DMS 273 (cell line): ENCODE data around the gene TRDN.
"Not testable (repeated sequence)": the region's sequence is repeated elsewhere in the genome, so short reads cannot be mapped to it uniquely, and the experiment has no call there.

Source experiments
- DNase-seq: peaks from one replicate; lab custom pipeline; 2025; ENCODE audit not compliant: unreplicated experiment; lab: John Stamatoyannopoulos, UW

TRDN gene

GRCh38 chr6:123316733-123317323, 319.9 kb downstream of the TRDN start:
- peak; percentile 48 for DNase-seq

GRCh38 chr6:123314459-123314858, 322.3 kb downstream of the TRDN start:
- not testable (repeated sequence) for DNase-seq

- no peak for DNase-seq
Measured at GRCh38 chr6:123309130-123309529, 327.6 kb downstream of the TRDN start.

- no peak for DNase-seq
Measured at GRCh38 chr6:123306334-123306733, 330.4 kb downstream of the TRDN start.

GRCh38 chr6:123295672-123296071, 341.1 kb downstream of the TRDN start:
- DNase-seq, result no peak

GRCh38 chr6:123295181-123295580, 341.6 kb downstream of the TRDN start:
- DNase-seq, result no peak

- no peak for DNase-seq
Measured at GRCh38 chr6:123288649-123289048, 348.1 kb downstream of the TRDN start.

- DNase-seq, result no peak
Measured at GRCh38 chr6:123276546-123276980, 360.2 kb downstream of the TRDN start.

GRCh38 chr6:123263981-123264380, 372.8 kb downstream of the TRDN start:
- DNase-seq, result no peak

- DNase-seq, result no peak
Measured at GRCh38 chr6:123240626-123241025, 396.1 kb downstream of the TRDN start.

GRCh38 chr6:123233336-123233735, 403.4 kb downstream of the TRDN start:
- no peak for DNase-seq

GRCh38 chr6:123227789-123228188, 409.0 kb downstream of the TRDN start:
- DNase-seq, result not testable (repeated sequence)

- DNase-seq, result no peak
Measured at GRCh38 chr6:123226398-123226797, 410.4 kb downstream of the TRDN start.

- DNase-seq, result no peak
Measured at GRCh38 chr6:123224077-123224476, 412.7 kb downstream of the TRDN start.

- no peak for DNase-seq
Measured at GRCh38 chr6:123223461-123223860, 413.3 kb downstream of the TRDN start.

- no peak for DNase-seq
Measured at GRCh38 chr6:123215211-123215610, 421.5 kb downstream of the TRDN start.

GRCh38 chr6:123214433-123214832, 422.3 kb downstream of the TRDN start:
- no peak for DNase-seq

GRCh38 chr6:123213921-123214320, 422.8 kb downstream of the TRDN start:
- no peak for DNase-seq

- DNase-seq, result no peak
Measured at GRCh38 chr6:123211777-123212545, 424.8 kb downstream of the TRDN start.

GRCh38 chr6:123210645-123211044, 426.1 kb downstream of the TRDN start:
- no peak for DNase-seq

GRCh38 chr6:123207967-123208510, 428.7 kb downstream of the TRDN start:
- no peak for DNase-seq

GRCh38 chr6:123203928-123204327, 432.8 kb downstream of the TRDN start:
- DNase-seq, result no peak
